ENCODE measurements around the gene COPS6. TPM values are rescaled to one million over a fixed set of nuclear protein-coding genes. Genes with fewer than 3 reads are reported as not detected.
A peak's percentile ranks its signal among the peaks of the same experiment; 100 is the strongest.

COPS6 gene
- total RNA-seq, 1 donor from 2014 or later, result 117 TPM

DNA sequence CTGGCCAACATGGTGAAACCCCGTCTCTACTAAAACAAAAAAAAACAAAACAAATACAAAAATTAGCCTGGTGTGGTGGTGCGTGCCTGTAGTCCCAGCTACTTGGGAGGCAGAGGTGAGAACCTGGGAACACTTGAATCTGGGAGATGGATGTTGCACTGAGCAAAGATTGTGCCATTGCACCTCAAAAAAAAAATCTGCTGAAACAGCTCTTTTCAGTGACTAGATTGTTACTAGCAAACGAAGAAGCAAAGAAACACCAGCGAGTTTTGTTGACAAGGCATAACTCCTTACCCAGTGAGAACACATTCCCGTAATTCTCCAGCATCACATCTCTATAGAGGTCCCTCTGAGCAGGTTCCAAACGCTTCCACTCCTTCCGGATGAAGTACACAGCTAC lies 13.9 kb upstream of the COPS6 start:
- ATAC-seq (no peak), DNase-seq (ENCODE audit: missing footprints) (no peak)

DNA sequence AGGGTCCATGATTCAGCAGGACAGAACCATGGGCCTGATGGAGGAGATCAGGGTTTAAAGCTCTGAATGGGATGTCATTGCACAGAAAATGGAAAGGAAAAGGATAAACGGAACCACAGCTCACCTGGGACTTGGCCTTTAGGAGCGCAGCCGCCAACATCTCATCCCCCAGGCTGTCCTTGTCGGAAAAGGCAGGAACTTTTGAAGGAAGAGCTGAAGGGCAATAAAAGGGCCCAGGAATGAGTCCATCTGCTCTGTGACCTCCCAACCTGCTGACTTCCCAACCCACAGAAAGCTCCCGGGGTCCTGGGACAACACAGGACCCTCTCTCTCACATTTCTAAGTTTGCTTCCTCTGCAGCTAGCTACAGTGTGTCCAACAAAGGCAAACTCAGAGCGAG lies 13.4 kb upstream of the COPS6 start:
- DNase-seq (ENCODE audit: missing footprints) (no peak), ATAC-seq (no peak)
- intact Hi-C loops (cut with DNase I), result no loop called here

More for the DNA sequence above, 13.9 kb upstream of the COPS6 start:
- intact Hi-C loops (cut with DNase I), result no loop called here

DNA sequence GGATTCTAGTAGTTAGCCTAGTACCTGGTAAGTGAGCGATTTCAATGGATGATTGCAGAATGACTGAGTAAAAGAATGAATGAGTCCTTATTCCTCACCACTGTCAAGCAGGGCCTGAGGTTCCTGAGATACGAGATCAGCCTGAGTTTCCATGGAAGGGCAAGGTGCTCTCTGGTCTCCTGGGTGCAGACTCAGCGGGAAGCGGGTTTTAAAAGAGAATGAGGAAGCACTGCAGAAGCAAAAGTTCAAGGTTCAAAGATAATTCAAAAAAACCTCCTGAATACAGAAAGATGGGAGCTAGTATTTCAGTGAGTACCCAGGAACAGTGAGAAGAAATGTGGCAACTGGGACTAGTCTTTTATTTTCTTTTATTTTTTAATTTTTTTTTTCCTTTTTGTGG lies 11.6 kb upstream of the COPS6 start:
- DNase-seq (ENCODE audit: missing footprints) (no peak), ATAC-seq (no peak)

DNA sequence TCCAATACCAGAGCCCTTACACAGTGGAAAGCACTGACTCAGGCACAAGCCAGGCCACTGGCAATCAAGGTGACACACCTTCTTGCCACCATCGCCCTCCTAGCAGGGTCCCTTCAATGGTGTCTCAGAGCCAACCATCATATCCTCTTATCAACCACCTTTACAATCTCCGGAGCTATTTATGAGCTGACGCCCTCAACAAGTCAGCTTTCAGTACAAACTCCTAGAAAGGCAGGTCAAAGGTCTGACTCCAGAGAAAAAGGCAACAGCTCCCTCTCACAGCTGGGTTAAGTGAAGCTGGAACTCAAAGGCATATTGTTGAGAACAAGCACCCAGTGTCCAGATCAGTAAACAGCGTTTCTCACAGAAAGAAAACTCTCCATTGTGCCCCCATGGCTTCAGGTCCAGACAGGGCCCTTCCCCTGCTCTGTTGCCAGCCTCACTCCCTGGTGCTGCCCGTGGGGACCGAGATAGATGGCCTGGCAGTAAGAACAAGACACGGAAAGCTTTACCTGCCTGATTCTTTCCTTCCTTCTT lies 9.7 kb upstream of the COPS6 start:
- intact Hi-C loops (cut with DNase I), result no loop called here
- no peak for ATAC-seq
- no peak for DNase-seq (ENCODE audit: missing footprints)

More for the DNA sequence above, 11.6 kb upstream of the COPS6 start:
- intact Hi-C loops (cut with DNase I), result no loop called here

DNA sequence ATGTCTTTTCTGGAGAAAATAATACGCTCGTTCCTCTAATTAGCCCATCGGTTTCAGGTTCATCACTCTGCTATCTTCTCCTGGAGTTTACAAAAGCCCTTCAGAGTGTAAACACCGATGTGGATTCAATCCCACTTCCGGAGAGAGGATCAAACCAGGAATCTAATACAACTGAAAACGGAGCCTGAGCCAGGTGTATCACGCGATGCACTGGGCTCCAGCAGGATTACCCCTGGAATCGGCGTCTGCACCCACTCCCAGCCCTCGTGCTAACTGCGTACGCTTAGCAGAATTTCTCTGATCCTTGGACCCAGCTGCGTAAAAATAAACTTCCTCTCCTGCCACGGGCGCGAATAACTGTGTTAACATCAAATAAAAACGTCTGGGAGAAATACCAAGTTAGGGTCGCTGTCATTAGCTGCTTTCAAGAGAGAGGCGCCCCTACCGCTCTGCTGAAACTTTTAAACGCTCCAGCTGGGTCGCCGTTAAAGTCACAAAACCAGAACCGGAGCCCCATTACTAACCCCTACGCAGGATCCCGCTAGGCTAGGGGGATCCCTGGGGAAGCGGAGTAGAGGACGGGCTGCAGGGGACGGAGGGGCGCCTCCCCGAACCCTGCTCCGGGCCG lies 7.7 kb upstream of the COPS6 start:
- DNase-seq (ENCODE audit: missing footprints), result no peak
- intact Hi-C loops (cut with DNase I), result loop anchor here (2.0 to 10.0 kb wide), 3 partner anchors 32 to 166 kb away; partner anchors contain the start of genes TRIM4 and ZSCAN21
- ATAC-seq, result no peak

DNA sequence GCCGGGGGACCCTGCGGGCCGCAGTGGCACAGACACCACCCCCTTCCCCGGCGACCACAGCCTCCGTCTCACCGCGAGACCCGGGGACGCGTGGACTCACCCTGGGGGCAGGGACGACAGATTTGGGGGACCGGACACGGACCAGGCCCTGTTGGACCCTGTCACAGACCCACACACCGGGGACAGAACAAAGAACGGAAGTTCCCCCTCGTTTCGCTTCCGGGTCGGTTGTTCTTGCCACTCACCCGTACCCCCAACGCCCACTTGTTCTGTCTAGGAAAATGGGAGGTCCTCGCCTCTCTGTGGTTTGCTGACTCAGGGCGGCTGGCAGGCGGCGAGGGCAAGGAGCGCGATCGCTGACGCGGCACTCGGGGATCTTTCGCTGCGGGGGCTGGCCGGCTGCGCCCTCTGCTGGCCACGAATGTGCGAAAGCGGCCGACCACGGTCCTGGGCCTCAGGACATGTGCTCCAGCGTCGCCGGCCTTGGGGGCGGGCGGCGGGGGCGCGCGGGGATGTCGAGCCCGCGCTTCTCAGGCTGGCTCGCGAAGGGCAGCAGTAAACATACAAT lies 7.2 kb upstream of the COPS6 start, which contains the start of gene ZNF3:
Gene ZNF3 (minus strand): TSS at position 189 of the 568 bp plus-strand sequence. CDS start 4,366 bp downstream, outside the sequence.
- intact Hi-C loops (cut with DNase I), result loop anchor here (1.0 to 10.0 kb wide), 4 partner anchors 19 to 167 kb away; partner anchors contain the start of genes TRIM4 and ZSCAN21
- peak; percentile 98 for DNase-seq (ENCODE audit: missing footprints)
- peak; percentile 97 for ATAC-seq

DNA sequence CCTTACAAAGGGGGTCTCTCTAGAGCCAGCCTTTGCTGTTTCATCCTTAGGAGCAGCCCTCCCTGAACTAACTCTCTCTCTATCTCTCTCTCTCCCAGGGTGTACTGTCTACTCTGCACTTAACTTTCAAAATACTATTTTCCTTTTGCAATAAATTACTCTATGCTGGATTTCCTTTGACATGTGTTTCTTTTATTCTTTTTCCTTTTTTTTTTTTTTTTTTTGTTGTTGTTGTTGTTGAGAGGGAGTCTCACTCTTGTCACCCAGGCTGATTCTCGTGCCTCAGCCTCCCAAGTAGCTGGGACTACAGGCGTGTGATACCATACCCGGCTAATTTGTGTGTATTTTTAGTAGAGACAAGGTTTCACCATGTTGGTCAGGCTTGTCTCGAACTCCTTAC lies 5.8 kb upstream of the COPS6 start:
- ATAC-seq, result no peak
- intact Hi-C loops (cut with DNase I), result loop anchor here (1.0 to 10.0 kb wide), 3 partner anchors 17 to 168 kb away; partner anchors contain the start of gene TRIM4

DNA sequence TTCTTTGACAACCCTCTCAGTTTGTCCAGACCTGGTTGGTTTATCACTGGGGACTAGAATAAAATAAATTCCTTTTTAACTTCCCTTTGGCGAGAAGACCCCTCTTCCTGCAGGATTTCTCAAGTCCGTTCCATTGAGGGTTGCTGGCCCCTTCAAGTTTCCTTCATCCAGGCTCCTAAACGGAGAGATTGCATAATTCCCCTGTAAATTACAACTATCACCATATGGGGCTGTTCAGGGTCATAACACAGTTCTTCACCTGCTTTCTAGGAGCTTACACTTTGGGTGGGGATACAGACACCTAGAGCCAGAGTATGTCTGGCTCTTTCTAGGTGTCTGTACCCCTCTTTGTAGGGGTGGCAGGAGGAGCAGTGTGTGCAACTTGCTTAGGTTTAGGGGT lies 3.3 kb upstream of the COPS6 start:
- ATAC-seq, result no peak
- intact Hi-C loops (cut with DNase I), result loop anchor here (10.0 kb wide), 1 partner anchor 171 kb away; the partner anchor contains the start of gene TRIM4

More for the DNA sequence above, 5.8 kb upstream of the COPS6 start:
- DNase-seq (ENCODE audit: missing footprints), result no peak

DNA sequence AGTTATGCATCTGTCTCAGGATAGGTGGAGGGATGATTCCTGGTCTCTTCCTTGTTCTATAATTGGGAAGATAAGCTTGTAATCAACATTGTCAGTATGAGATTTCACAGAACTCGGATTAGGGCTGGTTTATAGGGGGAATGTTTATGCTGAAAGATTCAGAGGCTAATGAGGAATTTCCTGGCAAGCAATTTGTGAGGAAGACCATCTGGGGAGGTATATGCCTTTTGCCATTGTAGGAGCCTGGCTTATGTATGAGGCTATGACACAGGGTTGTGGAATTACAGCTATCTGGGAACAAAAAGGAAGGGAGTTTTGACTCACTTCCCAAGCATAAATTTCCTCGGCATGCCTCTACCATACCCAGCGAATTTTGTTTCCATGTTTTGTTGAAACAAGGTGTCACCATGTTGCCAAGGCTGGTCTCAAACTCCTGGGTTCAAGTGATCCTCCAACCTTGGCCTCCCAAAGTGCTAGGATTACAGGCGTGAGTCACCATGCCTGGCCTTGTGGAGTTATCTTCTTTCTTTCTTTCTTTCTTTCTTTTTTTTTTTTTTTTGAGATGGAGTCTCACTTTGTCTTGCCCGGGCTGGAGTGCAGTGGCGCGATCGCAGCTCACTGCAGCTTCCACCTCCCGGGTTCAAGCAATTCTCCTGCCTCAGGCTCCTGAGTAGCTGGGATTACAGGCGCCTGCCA lies 1.6 kb upstream of the COPS6 start:
- DNase-seq (ENCODE audit: missing footprints), result no peak
- ATAC-seq, result no peak
- intact Hi-C loops (cut with DNase I), result loop anchor here (10.0 kb wide), 1 partner anchor 172 kb away; the partner anchor contains the start of gene TRIM4

More for the DNA sequence above, 3.3 kb upstream of the COPS6 start:
- no peak for DNase-seq (ENCODE audit: missing footprints)

DNA sequence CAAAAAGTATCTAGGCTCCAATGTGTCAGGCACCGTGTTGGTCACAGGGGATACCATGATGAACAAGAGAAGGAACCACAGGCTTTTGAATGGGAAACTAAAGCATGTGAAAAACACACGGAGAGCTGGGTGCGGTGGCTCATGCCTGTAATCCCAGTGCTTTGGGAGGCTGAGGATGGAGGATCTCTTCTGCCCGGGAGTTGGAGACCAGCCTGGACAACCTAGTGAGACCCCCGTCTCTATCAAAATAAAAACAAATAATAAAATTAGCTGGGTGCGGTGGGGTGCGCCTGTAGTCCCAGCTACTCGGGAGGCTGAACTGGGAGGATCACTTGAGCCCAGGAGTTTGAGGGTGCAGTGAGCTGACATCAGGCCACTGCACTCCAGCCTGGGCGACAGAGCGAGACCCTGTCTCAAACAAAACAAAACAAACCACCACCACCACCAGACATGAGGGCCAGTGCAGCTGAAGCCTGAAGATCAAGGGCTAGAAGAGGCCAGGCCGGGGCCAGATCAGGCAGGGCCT lies 611 bp upstream of the COPS6 start:
- ATAC-seq (no peak), DNase-seq (ENCODE audit: missing footprints) (no peak)
- intact Hi-C loops (cut with DNase I), result loop anchor here (10.0 kb wide), 1 partner anchor 173 kb away; the partner anchor contains the start of gene TRIM4

DNA sequence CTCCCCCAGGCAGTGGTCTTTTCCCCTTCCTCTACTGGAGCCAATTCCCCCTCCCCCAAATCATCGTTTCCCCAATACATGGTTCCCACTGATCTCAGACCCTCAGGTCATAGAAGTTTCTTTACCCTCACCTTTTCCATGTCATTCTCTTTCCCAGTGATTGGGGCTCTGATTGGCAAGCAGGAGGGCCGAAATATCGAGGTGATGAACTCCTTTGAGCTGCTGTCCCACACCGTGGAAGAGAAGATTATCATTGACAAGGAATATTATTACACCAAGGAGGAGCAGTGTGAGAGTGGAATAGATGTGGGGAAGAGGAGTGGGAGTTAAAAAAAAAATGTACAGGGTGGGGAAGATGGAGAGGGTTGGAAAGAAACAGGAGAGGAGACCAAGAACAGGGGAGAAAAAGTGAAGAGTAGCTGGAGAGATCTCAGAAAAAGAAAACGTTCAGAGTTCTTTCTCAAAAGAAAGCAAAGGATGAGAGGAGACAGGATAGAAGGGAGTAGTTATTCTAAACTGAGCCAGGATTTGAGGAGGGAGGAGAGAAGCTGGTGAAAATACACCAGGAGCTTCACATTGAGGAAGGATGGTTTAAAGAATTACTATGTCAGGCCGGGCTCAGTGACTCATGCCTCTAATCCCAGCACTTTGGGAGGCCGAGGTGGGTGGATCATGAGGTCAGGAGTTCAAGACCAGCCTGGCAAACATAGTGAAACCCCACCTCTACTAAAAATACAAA lies 858 bp downstream of the COPS6 start:
- intact Hi-C loops (cut with DNase I), result loop anchor here (5.0 to 10.0 kb wide), 2 partner anchors 38 to 175 kb away; partner anchors contain the start of genes MBLAC1 and TRIM4
- no peak for DNase-seq (ENCODE audit: missing footprints)
- ATAC-seq, result no peak

DNA sequence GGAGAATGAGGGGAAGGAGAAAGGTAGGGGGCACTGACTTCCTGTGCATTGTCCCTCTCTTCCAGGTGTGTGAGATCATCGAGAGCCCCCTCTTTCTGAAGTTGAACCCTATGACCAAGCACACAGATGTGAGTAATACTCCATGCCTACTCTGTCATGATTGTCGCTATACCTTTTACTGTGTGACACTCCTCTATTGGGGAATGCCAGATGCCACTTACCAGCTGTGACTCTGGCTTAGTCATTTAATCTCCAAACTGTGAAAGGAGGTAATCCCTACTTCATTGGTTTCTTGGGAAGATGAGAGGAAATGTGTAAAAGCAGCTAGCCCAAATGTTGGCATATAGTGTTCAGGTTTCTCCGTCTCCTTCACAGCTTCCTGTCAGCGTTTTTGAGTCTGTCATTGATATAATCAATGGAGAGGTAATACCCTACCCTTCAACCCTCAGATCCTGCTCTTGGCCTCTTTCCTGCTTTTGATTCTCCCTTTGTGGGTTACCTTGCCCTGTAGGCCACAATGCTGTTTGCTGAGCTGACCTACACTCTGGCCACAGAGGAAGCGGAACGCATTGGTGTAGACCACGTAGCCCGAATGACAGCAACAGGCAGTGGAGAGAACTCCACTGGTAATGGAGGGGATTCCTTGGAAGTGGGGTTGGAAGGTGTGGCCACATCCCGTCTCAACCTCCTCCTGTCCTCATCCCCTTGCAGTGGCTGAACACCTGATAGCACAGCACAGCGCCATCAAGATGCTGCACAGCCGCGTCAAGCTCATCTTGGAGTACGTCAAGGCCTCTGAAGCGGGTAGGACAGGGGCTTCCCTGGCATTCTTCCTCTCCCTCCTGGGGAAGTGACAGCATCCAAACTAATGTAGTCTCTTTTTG lies 2.0 kb downstream of the COPS6 start:
- intact Hi-C loops (cut with DNase I), result loop anchor here (5.0 kb wide), 1 partner anchor 37 kb away; the partner anchor contains the start of gene MBLAC1
- ATAC-seq (no peak), DNase-seq (ENCODE audit: missing footprints) (no peak)

DNA sequence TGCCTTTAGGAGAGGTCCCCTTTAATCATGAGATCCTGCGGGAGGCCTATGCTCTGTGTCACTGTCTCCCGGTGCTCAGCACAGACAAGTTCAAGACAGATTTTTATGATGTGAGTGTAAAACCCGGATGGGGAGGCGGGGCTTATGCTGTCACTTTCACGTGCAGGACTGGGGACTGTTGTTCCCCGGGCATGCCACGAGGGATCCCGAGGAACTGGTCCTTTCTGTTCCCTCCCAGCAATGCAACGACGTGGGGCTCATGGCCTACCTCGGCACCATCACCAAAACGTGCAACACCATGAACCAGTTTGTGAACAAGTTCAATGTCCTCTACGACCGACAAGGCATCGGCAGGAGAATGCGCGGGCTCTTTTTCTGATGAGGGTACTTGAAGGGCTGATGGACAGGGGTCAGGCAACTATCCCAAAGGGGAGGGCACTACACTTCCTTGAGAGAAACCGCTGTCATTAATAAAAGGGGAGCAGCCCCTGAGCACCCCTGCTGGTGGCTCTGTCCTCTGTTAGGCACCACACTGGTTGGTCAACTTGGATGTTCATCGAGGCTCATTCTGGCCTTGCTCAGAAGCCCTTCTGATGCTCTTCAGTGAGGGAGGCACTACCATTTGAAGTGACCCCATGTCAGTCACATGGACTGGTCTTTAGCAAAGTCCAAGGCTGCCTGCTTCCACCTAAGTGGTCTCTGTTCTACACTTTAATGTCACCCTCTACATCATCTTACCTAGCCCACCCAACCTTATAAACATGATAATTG lies 2.8 kb downstream of the COPS6 start:
- intact Hi-C loops (cut with DNase I), result loop anchor here (5.0 kb wide), 1 partner anchor 36 kb away; the partner anchor contains the start of gene MBLAC1
- no peak for ATAC-seq
- DNase-seq (ENCODE audit: missing footprints), result no peak

DNA sequence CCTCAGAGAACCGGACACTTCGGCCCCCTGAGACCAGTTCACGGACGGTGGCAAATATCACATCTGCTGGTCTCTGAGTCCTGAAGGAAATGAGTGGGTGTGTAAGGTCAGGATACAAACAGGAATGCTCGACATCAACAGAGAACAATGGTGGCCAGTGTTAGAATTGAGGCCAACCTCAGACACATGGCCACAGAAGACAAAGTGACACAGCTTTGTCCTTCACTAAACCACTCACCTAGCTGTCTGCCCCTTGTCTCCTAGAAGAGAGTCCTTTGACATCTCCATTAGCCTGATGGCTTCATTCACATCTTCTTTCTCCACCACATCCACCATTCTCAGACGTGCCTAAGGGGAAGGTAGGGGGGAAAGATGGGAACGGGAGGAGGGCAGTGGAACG lies 4.3 kb downstream of the COPS6 start:
- no peak for DNase-seq (ENCODE audit: missing footprints)
- ATAC-seq, result no peak
- intact Hi-C loops (cut with DNase I), result loop anchor here (5.0 kb wide), 1 partner anchor 34 kb away; the partner anchor contains the start of gene MBLAC1

DNA sequence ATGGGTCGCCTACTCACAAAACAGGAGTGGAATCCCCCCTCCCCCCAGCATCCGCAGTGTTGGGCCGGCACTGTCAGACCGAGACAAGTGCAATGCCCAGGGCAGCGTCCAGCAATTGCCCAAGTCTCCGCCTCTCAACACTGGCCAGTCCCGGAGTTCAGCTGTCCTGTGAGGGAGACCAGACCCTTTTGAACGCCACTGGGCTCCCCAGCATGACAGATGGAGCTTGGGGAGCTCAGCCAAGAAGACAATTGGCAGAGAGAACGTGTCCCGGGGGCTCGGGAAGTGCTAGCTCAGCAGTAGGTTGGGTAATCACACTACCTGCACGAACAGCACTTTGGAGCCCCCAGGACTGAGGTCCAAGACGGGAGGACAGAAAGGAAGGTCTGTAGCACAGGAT lies 4.7 kb downstream of the COPS6 start:
- intact Hi-C loops (cut with DNase I), result loop anchor here (5.0 kb wide), 1 partner anchor 34 kb away; the partner anchor contains the start of gene MBLAC1
- DNase-seq (ENCODE audit: missing footprints) (no peak), ATAC-seq (no peak)

DNA sequence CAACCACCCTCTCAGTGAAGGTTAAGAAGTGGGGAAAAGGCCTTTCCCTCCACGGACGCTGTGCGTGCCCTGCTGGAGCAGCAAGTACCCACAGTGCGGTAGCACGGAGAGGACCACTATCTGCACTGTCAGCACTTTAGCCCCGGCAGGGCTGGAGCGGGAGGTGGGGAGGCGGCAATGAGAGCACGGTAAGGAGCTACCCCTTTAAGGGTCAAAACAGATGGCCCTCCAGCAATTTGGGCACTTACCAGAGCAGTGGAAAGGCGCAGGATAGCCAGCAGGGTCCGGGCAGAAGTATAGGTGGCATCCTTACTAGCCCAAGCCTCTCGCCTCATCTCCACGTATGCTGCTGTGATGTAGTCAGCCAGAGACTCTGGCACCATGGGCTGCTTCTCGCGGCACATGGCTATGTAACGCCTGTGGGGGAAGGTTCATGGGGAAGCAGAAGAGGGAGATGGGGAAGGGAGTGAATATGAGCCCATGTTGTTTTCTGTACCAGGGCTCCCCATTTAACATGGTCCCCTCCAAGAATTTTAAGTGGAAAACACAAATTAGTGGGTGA lies 5.2 kb downstream of the COPS6 start:
- DNase-seq (ENCODE audit: missing footprints) (no peak), ATAC-seq (no peak)
- intact Hi-C loops (cut with DNase I), result loop anchor here (5.0 kb wide), 1 partner anchor 33 kb away; the partner anchor contains the start of gene MBLAC1
